Measurements from ENCODE around the gene LMNB1. TPM values are rescaled to one million over a fixed set of nuclear protein-coding genes. Genes with fewer than 3 reads are reported as not detected.

The LMNB1 gene
- total RNA-seq, 1 experiment from 2014 or later = 211 TPM

DNA sequence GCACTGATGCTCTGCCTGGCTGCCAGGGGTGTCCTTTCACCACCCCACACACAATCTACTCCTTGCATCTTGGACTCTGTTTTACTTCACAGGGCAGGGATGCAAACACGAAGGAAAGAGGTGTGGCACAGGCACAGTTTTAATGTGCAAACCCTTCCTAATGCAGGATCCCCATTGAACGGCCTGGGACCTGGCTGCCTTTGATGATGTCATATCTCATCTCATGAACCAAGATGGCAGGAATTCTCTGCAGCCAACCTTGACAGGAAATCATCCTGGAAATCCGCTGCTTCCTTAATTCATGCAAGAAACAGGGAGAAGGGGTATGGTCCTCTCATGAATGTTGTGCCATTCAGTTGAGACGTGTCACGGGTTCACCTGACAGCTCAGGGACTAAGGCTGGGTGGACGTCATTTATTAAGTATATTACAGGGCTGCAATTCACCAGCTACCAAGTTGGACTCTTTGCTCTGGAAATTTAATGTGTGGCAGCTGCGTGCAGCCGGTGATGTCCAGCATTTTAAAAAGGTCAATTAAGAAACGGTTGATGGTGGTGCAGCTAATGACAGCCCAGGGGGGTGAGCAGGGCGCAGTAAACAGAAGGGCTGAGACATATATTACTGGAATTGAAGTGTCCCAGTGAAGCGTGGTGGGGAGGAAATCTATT lies 91.5 kb downstream of the LMNB1 start:
- no peak overlapping the region for H3T11ph ChIP-seq (ENCODE audit: low read length)
- H3K4ac ChIP-seq (ENCODE audit: low read depth, low read length) = no peak overlapping the region
- no peak overlapping the region for H3K14ac ChIP-seq (ENCODE audit: insufficient read depth, low read length)
- no peaks in the 10 kb centered on the region for H3K27me3 ChIP-seq (ENCODE audit: insufficient read depth, low read length)
- no peak overlapping the region for H2BK120ac ChIP-seq (ENCODE audit: low read depth, low read length, poor library complexity, severe bottlenecking)
- no peaks in the 10 kb centered on the region for H3K79me2 ChIP-seq (ENCODE audit: insufficient read depth, low read length)
- H3K23ac ChIP-seq (ENCODE audit: insufficient read length, low read depth, low read length) = no peak overlapping the region
- no peaks in the 10 kb centered on the region; the same call in 1 of the 2 replicates for H3K4me1 ChIP-seq (ENCODE audit: insufficient read depth, low read length)
- H3K18ac ChIP-seq (ENCODE audit: insufficient read length, low read depth, low read length) = no peak overlapping the region
- TF ChIP-seq, protein P1, sequence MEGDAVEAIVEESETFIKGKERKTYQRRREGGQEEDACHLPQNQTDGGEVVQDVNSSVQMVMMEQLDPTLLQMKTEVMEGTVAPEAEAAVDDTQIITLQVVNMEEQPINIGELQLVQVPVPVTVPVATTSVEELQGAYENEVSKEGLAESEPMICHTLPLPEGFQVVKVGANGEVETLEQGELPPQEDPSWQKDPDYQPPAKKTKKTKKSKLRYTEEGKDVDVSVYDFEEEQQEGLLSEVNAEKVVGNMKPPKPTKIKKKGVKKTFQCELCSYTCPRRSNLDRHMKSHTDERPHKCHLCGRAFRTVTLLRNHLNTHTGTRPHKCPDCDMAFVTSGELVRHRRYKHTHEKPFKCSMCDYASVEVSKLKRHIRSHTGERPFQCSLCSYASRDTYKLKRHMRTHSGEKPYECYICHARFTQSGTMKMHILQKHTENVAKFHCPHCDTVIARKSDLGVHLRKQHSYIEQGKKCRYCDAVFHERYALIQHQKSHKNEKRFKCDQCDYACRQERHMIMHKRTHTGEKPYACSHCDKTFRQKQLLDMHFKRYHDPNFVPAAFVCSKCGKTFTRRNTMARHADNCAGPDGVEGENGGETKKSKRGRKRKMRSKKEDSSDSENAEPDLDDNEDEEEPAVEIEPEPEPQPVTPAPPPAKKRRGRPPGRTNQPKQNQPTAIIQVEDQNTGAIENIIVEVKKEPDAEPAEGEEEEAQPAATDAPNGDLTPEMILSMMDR (conservative IDR thresholded peaks at IDR 0.05) = no peak
- H3K4me2 ChIP-seq (ENCODE audit: insufficient read depth, insufficient read length, low read length) = peak overlapping the region; percentile 63
- no peak overlapping the region for H4K91ac ChIP-seq (ENCODE audit: insufficient read length, low read depth, low read length)
- DNase-seq = no peak
- H2BK15ac ChIP-seq (ENCODE audit: low read depth, low read length) = no peak overlapping the region
- H4K20me1 ChIP-seq (ENCODE audit: control insufficient read depth, insufficient read depth, insufficient read length) = no peaks in the 10 kb centered on the region
- peaks cover 4% of the 10 kb centered on the region for H3K23me2 ChIP-seq (ENCODE audit: insufficient read length, low read depth, low read length, poor library complexity, severe bottlenecking)
- WGBS (ENCODE audit: extremely low coverage, insufficient read length, low lambda C conversion rate) = no CpG with 5 or more reads among the region's 11 CpGs
- no peak overlapping the region for H2AK5ac ChIP-seq (ENCODE audit: insufficient read length, low read length)
- Mint-ChIP-seq H3K4me3 (peak overlapping the region; percentile 65 to 75; a peak in 4 of 5 replicates), H3K27ac (no peak overlapping the region), H3K27me3 (ENCODE audit: low read depth) (peaks cover 2% of the 10 kb centered on the region; the same call in 1 of the 2 replicates), H3K4me1 (peaks cover 18 to 20% of the 10 kb centered on the region in 2 experiments), H3K36me3 (ENCODE audit: insufficient read depth in 1 of 3, low read depth in 3 of 3) (peaks cover 0 to 15% (median 7%) of the 10 kb centered on the region in 3 experiments; a peak in 4 of 7 replicates), H3K9me3 (no peaks in the 10 kb centered on the region)
- H3K9me3 ChIP-seq (ENCODE audit: control insufficient read depth, low read depth, low read length) = no peaks in the 10 kb centered on the region
- H2BK12ac ChIP-seq (ENCODE audit: insufficient read length, low read depth, low read length) = no peak overlapping the region
- no peak overlapping the region for H2BK20ac ChIP-seq (ENCODE audit: low read depth, low read length, poor library complexity, severe bottlenecking)
- no peaks in the 10 kb centered on the region for H3K79me1 ChIP-seq (ENCODE audit: insufficient read depth, low read depth, low read length, poor library complexity, severe bottlenecking)
- H3K56ac ChIP-seq (ENCODE audit: insufficient read length, low read depth, low read length) = no peak overlapping the region
- no peak overlapping the region for H2AFZ ChIP-seq (ENCODE audit: low read length)
- H4K8ac ChIP-seq (replicated peaks; ENCODE audit: insufficient read length, low read depth, low read length) = no peak overlapping the region
- H2BK5ac ChIP-seq (ENCODE audit: insufficient read length, low read length) = no peak overlapping the region
- no peak overlapping the region for H3K27ac ChIP-seq (ENCODE audit: insufficient read length, low read depth, low read length)
- H3K9ac ChIP-seq (ENCODE audit: extremely low read depth, insufficient read length, low read length) = no peak overlapping the region
- no peak overlapping the region for H4K5ac ChIP-seq (ENCODE audit: insufficient read length, low read depth, low read length)

Data from H9 (cell line).